MM.1S (cell line): ENCODE data around the gene VCL.
"Not testable (repeated sequence)": the region's sequence is repeated elsewhere in the genome, so short reads cannot be mapped to it uniquely, and the experiment has no call there.

ENCODE experiments used
- DNase-seq: peaks from one replicate; pipeline ENCODE4 v3.0.0-alpha.2; 2015
- H2AFZ ChIP-seq: fragments of 300-600 bp; sonication (generic); 2 replicates; pipeline ENCODE4 v1.6.0; 2016; ENCODE audit warnings: antibody characterized with exemption, low read length
- H3F3A ChIP-seq: fragments of 300-600 bp; sonication (generic); 2 replicates; pipeline ENCODE4 v1.6.1; 2016; ENCODE audit warnings: mild to moderate bottlenecking, antibody characterized with exemption, low read length, moderate library complexity, mixed read lengths; ENCODE audit not compliant: insufficient read depth
- H3K27ac ChIP-seq: fragments of 300-600 bp; sonication (generic); 2 replicates; pipeline ENCODE4 v1.5.1; 2016; ENCODE audit warnings: mild to moderate bottlenecking, low read length
- H3K27me3 ChIP-seq: fragments of 300-600 bp; sonication (generic); replicated peaks from 2 replicates; pipeline ENCODE4 v1.6.0; 2016; ENCODE audit warnings: low read length; ENCODE audit not compliant: insufficient read depth
- H3K36me3 ChIP-seq: fragments of 300-600 bp; sonication (generic); replicated peaks from 2 replicates; pipeline ENCODE4 v1.6.1; 2016; ENCODE audit warnings: mild to moderate bottlenecking, low read length, mixed read lengths; ENCODE audit not compliant: insufficient read depth
- H3K4me1 ChIP-seq: fragments of 300-600 bp; sonication (generic); 2 replicates; pipeline ENCODE4 v1.6.1; 2016; ENCODE audit warnings: low read length, mixed read lengths
- H3K4me2 ChIP-seq: fragments of 300-600 bp; sonication (generic); 2 replicates; pipeline ENCODE4 v1.6.0; 2016; ENCODE audit warnings: low read depth, low read length
- H3K4me3 ChIP-seq: fragments of 300-600 bp; sonication (generic); 2 replicates; pipeline ENCODE4 v1.5.1; 2016; ENCODE audit warnings: low read length, mixed read lengths
- H3K79me2 ChIP-seq: fragments of 300-600 bp; sonication (generic); 2 replicates; pipeline ENCODE4 v1.6.1; 2016; ENCODE audit warnings: mixed run types, low read length, mixed read lengths
- H3K9ac ChIP-seq: fragments of 300-600 bp; sonication (generic); 2 replicates; pipeline ENCODE4 v1.6.1; 2016; ENCODE audit warnings: low read length, mixed read lengths
- H3K9me2 ChIP-seq: fragments of 300-600 bp; sonication (generic); replicated peaks from 2 replicates; pipeline ENCODE4 v1.6.1; 2016; ENCODE audit warnings: mild to moderate bottlenecking, low read length, mixed read lengths; ENCODE audit not compliant: insufficient read depth
- H3K9me3 ChIP-seq: fragments of 300-600 bp; sonication (generic); replicated peaks from 2 replicates; pipeline ENCODE4 v1.6.1; 2016; ENCODE audit warnings: mild to moderate bottlenecking, low read length, mixed read lengths; ENCODE audit not compliant: insufficient read depth
- H4K20me1 ChIP-seq: fragments of 300-600 bp; sonication (generic); 2 replicates; pipeline ENCODE4 v1.6.1; 2016; ENCODE audit warnings: mild to moderate bottlenecking, low read length, moderate library complexity, mixed read lengths; ENCODE audit not compliant: insufficient read depth
- CTCF ChIP-seq: fragments of 300-600 bp; sonication (generic); IDR thresholded peaks from 2 replicates; pipeline ENCODE4 v1.5.1; 2016; ENCODE audit warnings: antibody characterized with exemption, low read length, mixed read lengths
- EZH2 ChIP-seq: fragments of 300-600 bp; sonication (generic); optimal IDR thresholded peaks from 2 replicates; pipeline ENCODE3; 2017; ENCODE audit warnings: low read depth, mild to moderate bottlenecking, antibody characterized with exemption, low read length, mixed read lengths
- EZH2phosphoT487 ChIP-seq: fragments of 300-600 bp; sonication (generic); IDR thresholded peaks from 2 replicates; pipeline ENCODE4 v1.6.1; 2018; ENCODE audit warnings: antibody characterized with exemption, low read length

Gene VCL

DNA sequence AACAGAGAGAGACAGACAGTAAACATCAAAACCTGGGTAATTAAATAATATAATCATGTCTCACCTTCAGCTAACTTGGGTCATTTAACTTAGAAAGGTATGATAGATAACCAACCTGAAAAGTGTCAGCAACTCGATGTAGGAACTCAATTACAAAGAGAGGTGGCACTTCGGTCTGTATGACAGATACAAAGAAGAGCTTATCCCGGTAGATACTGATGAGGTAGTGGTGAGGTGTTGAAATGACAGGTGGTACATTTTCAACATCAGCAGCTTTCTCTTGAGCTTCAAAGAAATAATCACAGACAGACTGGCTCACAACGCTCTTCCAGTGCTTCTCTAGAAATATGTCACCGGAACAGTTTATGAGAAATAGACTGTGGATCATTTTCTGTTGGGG, 140.1 kb downstream of the VCL start:
- no peaks in the 10 kb centered on the region for H3K4me1 ChIP-seq
- H3K27ac ChIP-seq, result no peak overlapping the region
- no peaks in the 10 kb centered on the region for H3K27me3 ChIP-seq
- no peak overlapping the region for H3K4me2 ChIP-seq
- no peak for TF ChIP-seq CTCF
- no peak for TF ChIP-seq EZH2phosphoT487
- H3K9me2 ChIP-seq, result no peaks in the 10 kb centered on the region
- DNase-seq, result no peak
- H2AFZ ChIP-seq, result no peak overlapping the region
- no peaks in the 10 kb centered on the region for H3F3A ChIP-seq
- H3K4me3 ChIP-seq, result no peak overlapping the region
- H3K79me2 ChIP-seq, result peaks cover 37% of the 10 kb centered on the region
- H3K36me3 ChIP-seq, result peaks cover 16% of the 10 kb centered on the region; the same call in 1 of the 2 replicates
- no peaks in the 10 kb centered on the region for H4K20me1 ChIP-seq
- no peaks in the 10 kb centered on the region for H3K9me3 ChIP-seq
- no peak overlapping the region for H3K9ac ChIP-seq

DNA sequence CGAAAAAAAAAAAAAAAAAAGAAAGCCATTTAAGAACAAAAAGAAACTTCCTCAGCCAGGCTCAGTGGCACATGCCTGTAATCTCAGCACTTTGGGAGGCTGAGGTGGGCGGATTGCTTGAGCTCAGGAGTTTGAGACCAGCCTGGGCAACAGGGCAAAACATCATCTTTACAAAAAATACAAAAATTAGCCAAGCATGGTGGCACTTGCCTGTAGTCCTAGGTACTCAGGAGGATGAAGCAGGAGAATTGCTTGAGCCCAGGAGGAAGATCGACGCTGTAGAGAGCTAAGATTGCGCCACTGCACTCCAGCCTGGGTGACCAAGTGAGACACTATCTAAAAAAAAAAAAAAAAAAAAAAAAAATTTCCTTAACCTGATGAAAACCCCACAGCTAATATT, 140.7 kb downstream of the VCL start:
- H3K4me1 ChIP-seq, DNase-seq, H3K27me3 ChIP-seq, H3K4me3 ChIP-seq, H2AFZ ChIP-seq, H3K9ac ChIP-seq, H3K9me2 ChIP-seq, H3K4me2 ChIP-seq, H3F3A ChIP-seq, H3K27ac ChIP-seq, H3K9me3 ChIP-seq, H4K20me1 ChIP-seq: not testable (repeated sequence)
- Histone ChIP-seq H3K36me3 (peaks cover 16% of the 10 kb centered on the region; the same call in 1 of the 2 replicates), H3K79me2 (peaks cover 42% of the 10 kb centered on the region)

GRCh38 chr10:74139981-74140380, 142.1 kb downstream of the VCL start:
- Histone ChIP-seq H3K27ac (no peak overlapping the region), H3K9me3 (no peaks in the 10 kb centered on the region), H3K79me2 (peaks cover 53% of the 10 kb centered on the region), H3F3A (no peaks in the 10 kb centered on the region), H3K4me3 (no peak overlapping the region), H3K36me3 (peaks cover 7% of the 10 kb centered on the region; the same call in 1 of the 2 replicates), H2AFZ (no peak overlapping the region), H3K4me2 (no peak overlapping the region), H4K20me1 (no peaks in the 10 kb centered on the region), H3K9ac (no peak overlapping the region), H3K4me1 (no peaks in the 10 kb centered on the region), H3K9me2 (no peaks in the 10 kb centered on the region), H3K27me3 (no peaks in the 10 kb centered on the region)
- DNase-seq, result no peak
- no peak for TF ChIP-seq CTCF
- TF ChIP-seq EZH2phosphoT487, result no peak
- no peak for TF ChIP-seq EZH2

DNA sequence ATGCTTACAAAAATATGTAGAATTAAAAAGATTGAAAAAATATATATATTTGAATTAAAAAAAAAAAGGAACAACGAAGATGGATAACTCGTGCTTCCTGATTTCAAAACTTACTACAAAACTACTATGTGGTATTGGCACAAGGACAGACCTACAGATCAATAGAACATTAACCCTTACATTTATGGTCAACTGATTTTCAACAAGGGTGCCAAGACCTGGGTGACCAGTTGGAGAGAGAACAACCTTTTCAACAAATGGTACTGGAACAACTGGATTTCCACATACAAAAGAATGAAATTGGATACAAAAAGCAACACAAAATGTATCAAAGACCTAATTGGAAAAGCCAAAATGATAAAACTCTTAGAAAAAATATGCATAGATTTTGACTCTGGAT, 142.6 kb downstream of the VCL start:
- H3K4me2 ChIP-seq, result no peak overlapping the region
- H2AFZ ChIP-seq, result no peak overlapping the region
- no peak overlapping the region for H3K9ac ChIP-seq
- peaks cover 5% of the 10 kb centered on the region; the same call in 1 of the 2 replicates for H3K36me3 ChIP-seq
- no peaks in the 10 kb centered on the region for H3K9me3 ChIP-seq
- no peaks in the 10 kb centered on the region for H3K9me2 ChIP-seq
- TF ChIP-seq CTCF (no peak), EZH2 (no peak), EZH2phosphoT487 (no peak)
- no peaks in the 10 kb centered on the region for H4K20me1 ChIP-seq
- H3K4me3 ChIP-seq, result no peak overlapping the region
- H3K27ac ChIP-seq, result no peak overlapping the region
- no peaks in the 10 kb centered on the region for H3K4me1 ChIP-seq
- H3F3A ChIP-seq, result no peaks in the 10 kb centered on the region
- no peaks in the 10 kb centered on the region for H3K27me3 ChIP-seq
- DNase-seq, result no peak
- H3K79me2 ChIP-seq, result peaks cover 59% of the 10 kb centered on the region
